Thoracic aorta (tissue), 2 donors: Measurements from ENCODE around the gene ACOT7. TPM values are rescaled to one million over a fixed set of nuclear protein-coding genes. Genes with fewer than 3 reads are reported as not detected.

Experiments
- ATAC-seq: fragments of 150-250 bp; one replicate; pipeline ENCODE4 v1.8.0; 2017; ENCODE audit warnings: low read depth; ENCODE audit not compliant: insufficient number of reproducible peaks, low FRiP score
- DNase-seq: peaks from one replicate; pipeline ENCODE4 v3.0.0-alpha.2; 2020; ENCODE audit warnings: low spot score
- H3K27ac ChIP-seq, 2 donors: fragments of 200-600 bp; sonication (generic); 1 replicate in 1 of 2; 2 replicates in 1 of 2; pipeline ENCODE4 v1.5.1; 2016; ENCODE audit warnings: mild to moderate bottlenecking in 2 of 2, moderate library complexity in 2 of 2
- H3K27me3 ChIP-seq: fragments of 200-600 bp; sonication (generic); replicated peaks from 2 replicates; pipeline ENCODE4 v1.6.0; 2016; ENCODE audit warnings: mild to moderate bottlenecking; ENCODE audit not compliant: insufficient read depth
- H3K36me3 ChIP-seq: fragments of 200-600 bp; sonication (generic); one replicate; pipeline ENCODE4 v1.5.1; 2016
- H3K4me1 ChIP-seq, 2 donors: fragments of 200-600 bp; sonication (generic); 1 replicate in 1 of 2; 2 replicates in 1 of 2; pipeline versions ENCODE4 v1.5.1 to v1.6.0; 2016; ENCODE audit warnings: low read depth in 2 of 2, mild to moderate bottlenecking in 1 of 2; ENCODE audit not compliant: control insufficient read depth in 1 of 2
- H3K4me3 ChIP-seq: fragments of 200-600 bp; sonication (generic); 2 replicates; pipeline ENCODE4 v1.5.1; 2016; ENCODE audit warnings: mild to moderate bottlenecking
- H3K9me3 ChIP-seq: fragments of 200-600 bp; sonication (generic); 2 replicates; pipeline ENCODE4 v1.5.1; 2016
- total RNA-seq, 2 donors: library from RNA; depleted of rRNA; stranded (reverse); fragments of >200 nt; gene quantifications; one replicate each; pipeline versions ENCODE4 v1.1.0 to v1.2.3, GENCODE V29; 2016
- TF ChIP-seq, protein P1 (sequence below): fragments of 200-600 bp; sonication (generic); IDR thresholded peaks from one replicate; pipeline ENCODE4 v1.5.1; 2019; ENCODE audit warnings: antibody characterized with exemption

The ACOT7 gene
- total RNA-seq, 2 donors from 2014 or later = 23.7 to 33.0 TPM

- TF ChIP-seq, protein P1, sequence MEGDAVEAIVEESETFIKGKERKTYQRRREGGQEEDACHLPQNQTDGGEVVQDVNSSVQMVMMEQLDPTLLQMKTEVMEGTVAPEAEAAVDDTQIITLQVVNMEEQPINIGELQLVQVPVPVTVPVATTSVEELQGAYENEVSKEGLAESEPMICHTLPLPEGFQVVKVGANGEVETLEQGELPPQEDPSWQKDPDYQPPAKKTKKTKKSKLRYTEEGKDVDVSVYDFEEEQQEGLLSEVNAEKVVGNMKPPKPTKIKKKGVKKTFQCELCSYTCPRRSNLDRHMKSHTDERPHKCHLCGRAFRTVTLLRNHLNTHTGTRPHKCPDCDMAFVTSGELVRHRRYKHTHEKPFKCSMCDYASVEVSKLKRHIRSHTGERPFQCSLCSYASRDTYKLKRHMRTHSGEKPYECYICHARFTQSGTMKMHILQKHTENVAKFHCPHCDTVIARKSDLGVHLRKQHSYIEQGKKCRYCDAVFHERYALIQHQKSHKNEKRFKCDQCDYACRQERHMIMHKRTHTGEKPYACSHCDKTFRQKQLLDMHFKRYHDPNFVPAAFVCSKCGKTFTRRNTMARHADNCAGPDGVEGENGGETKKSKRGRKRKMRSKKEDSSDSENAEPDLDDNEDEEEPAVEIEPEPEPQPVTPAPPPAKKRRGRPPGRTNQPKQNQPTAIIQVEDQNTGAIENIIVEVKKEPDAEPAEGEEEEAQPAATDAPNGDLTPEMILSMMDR = no peak
- H3K27me3 ChIP-seq = peaks cover 21% of the 10 kb centered on the region
- DNase-seq = no peak
- no peak overlapping the region for H3K27ac ChIP-seq
- H3K4me3 ChIP-seq = no peak overlapping the region
- H3K36me3 ChIP-seq = no peaks in the 10 kb centered on the region
- H3K9me3 ChIP-seq = no peaks in the 10 kb centered on the region
- ATAC-seq = no peak
- peaks cover 3 to 6% of the 10 kb centered on the region in 2 donors for H3K4me1 ChIP-seq
Measured at GRCh38 chr1:6248932-6249738, 144.4 kb downstream of the ACOT7 start.

DNA sequence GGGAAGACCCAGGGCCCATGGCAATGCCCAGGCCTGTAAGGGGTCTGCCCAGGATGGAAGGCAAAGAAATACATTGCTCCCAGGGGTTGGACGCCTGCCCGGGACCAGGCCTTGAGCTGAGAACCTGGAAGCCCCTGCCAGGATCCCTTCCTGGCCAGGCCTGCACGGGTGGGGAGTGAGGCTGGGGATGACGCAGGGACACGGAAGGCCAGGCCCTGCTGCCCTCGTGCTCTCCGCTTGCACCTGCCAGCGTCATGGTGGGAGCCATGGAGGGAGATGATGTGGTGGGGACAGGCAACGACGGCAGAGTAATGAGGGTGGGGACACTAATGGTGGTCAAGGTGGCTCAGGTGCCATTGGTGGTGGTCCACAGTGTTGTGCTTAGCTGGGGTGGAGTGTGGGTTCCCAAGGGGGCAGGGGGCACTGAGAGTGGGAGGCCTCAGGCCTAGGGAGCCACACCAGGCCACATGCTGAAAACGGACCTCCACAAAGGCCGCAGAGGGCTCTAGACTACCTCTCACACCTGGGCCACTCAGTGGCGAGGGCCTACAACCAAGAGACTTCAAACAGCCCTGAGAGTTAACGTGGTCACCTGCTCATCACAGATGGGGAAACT, 145.3 kb downstream of the ACOT7 start:
- TF ChIP-seq, protein P1 = no peak
- Histone ChIP-seq H3K27ac (no peak overlapping the region), H3K4me1 (peaks cover 3 to 6% of the 10 kb centered on the region in 2 donors), H3K9me3 (no peaks in the 10 kb centered on the region), H3K36me3 (no peaks in the 10 kb centered on the region), H3K27me3 (peaks cover 26% of the 10 kb centered on the region), H3K4me3 (no peak overlapping the region)
- no peak for DNase-seq
- no peak for ATAC-seq

DNA sequence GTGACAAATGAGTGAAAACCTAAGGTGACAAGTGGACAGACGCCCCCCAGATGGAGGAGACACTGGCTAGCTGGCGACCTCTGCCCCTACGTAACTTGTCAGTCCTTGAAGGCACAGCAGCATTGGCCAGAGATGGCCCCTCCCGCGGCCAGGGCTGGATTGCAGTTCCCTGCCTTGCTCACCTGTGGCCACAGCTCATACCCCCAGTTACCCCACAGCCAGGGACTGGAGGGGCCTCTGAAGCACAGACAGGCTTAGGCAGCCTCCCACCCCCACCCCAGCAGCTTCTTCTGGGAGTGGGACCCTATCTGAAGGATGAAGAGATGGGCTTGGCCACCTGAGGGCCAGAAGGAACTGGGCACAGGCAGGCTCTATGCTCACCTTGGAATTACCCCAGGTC, 145.9 kb downstream of the ACOT7 start:
- no peak for DNase-seq
- Histone ChIP-seq H3K9me3 (no peaks in the 10 kb centered on the region), H3K27ac (no peak overlapping the region), H3K4me1 (peaks cover 3 to 6% of the 10 kb centered on the region in 2 donors), H3K27me3 (peaks cover 30% of the 10 kb centered on the region), H3K4me3 (no peak overlapping the region), H3K36me3 (no peaks in the 10 kb centered on the region)
- TF ChIP-seq, protein P1 = no peak
- ATAC-seq = no peak

GRCh38 chr1:6246497-6247467, 146.8 kb downstream of the ACOT7 start:
- ATAC-seq = no peak
- H3K9me3 ChIP-seq = no peaks in the 10 kb centered on the region
- H3K36me3 ChIP-seq = no peaks in the 10 kb centered on the region
- H3K4me1 ChIP-seq = peaks cover 6 to 10% of the 10 kb centered on the region in 2 donors
- no peak overlapping the region for H3K4me3 ChIP-seq
- TF ChIP-seq, protein P1 = peak; percentile 99
- no peak overlapping the region for H3K27ac ChIP-seq
- no peak for DNase-seq
- peaks cover 30% of the 10 kb centered on the region for H3K27me3 ChIP-seq
